T-helper 1 cell (primary cell): ENCODE data around the gene LILRB5.
"Not testable (repeated sequence)": the region's sequence is repeated elsewhere in the genome, so short reads cannot be mapped to it uniquely, and the experiment has no call there.

Experiments used
- DNase-seq, 5 donors: peaks; one replicate each; pipeline ENCODE4 v3.0.0-alpha.2; 2012 to 2020

Gene LILRB5

DNA sequence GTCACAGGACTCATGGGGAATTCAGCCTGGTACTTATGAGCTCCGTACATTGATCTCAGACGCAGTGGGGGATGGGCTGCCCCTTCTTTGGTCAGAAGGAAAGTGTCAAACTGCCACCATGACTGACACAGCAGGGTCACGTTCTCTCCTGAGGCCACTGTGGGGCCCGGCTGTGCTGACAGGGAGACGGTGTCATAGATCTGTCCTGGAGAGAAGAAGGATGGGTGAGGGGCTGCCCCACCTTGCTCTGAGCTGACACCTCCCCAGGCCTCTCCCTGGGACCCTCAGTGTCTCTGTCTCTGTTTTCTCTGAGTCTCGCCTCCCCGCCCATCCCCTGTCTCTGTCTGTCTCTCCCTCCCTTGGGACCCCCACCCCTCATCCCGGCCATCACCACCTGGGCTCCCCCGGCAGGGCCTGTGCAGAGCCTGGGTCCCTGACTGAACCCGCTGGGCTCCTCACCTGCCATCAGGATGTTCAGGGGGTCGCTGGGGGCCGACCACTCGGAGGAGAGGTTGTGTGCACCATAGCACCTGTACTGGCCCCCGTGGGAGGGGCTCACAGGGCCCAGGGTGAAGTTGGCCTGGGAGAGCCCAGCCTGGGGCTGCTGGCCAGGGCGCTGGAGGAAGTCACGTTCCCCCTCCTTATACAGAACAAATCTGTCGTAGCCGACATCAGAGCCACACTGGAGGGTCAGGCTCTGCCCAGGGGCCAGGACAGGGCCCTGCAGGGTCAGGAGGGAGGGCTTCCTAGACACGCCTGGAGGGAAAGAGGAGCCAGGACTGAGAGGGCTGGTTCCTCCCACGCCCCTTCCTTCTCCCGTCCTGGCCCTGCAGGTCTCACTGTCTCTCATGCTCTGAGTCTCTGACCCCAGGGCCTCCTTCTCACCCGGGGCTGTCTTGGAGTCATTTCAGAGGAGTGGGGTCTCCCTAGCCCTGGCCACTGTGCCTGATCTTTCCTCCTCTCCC is 16.4 kb downstream of the LILRB5 start:
- DNase-seq: not testable (repeated sequence)

- DNase-seq: not testable (repeated sequence)
These were observed 17.3 kb downstream of the LILRB5 start for GRCh38 chr19:54239491-54240371.

DNA sequence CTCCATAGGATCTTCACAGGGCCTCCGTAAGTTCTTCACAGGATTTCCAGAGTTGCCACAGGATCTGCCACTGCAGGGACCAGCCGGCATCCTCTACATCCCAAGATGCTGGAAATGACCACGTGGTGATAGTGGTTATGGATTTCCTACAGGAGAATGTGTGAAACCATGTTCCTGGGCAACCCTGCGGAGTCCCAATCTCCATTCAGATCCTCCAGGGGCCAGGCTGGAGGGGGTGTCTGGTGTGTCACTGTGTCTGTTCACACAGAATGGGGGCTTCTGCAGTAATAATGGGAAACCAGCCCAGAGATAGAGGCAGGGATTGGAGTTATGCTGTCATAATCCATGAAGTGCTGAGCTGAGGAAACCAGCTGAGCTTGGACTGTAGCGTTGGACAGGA is 23.1 kb downstream of the LILRB5 start:
- DNase-seq: no peak

DNA sequence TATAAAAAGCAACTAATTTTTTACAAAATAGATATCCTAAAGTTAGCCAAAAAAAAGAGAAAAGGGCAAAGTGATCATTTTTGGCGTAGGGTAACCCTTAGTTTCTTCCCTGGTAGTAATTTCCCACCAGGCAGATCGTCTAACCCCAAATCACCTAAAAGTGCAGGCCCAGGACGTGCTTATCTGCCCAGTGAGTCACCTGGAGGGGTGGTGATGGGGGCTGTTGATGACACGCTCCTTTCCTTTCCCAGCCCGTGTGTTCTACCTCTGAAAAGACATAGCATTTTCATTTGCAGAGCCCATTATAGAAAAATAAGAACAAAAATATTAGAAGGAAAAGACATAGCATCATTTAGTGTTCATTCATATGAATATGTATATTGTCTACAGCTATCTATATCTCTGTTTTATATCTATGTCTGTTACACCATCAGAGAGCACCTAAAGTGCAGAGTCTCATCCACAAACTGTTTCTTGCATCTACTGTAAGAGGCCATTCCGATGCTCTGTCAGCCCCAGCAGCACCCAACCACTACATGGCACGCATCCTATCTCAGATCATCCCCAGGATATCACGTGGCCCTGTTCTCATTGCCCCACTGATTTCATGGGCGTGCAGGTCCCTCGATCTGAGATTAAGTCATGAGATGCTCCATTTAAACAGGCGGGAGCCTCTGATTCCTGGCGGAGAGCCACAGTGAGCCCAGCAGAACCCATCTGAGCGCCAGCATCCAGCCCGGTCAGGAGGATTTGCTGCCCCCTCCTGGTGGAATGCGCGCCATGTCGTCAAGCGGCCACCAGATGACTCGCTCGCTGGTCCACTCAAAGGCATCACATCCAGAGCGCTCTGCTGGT is 25.8 kb downstream of the LILRB5 start:
- peak; percentile 61 to 82 (median 75) for DNase-seq

DNA sequence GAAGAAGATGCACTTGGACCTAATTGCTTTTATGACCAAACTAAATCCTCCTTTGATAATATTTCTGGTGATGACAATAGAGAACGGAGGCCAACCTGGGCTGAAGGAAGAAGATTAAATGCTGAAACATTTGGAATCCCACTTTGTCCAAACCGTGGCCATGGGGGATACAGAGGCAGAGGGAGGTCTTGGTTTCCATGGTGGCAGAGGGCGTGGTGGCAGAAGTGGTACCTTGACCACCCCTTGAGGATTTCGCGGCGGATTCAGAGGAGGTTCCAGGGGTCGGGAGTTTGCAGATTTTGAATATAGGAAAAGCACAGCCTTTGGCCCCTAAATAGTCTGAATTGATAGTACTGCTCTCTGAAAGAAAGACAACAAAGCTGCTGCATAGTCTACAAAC is 27.0 kb downstream of the LILRB5 start:
- no peak for DNase-seq

GRCh38 chr19:54229146-54229545 is 27.9 kb downstream of the LILRB5 start:
- DNase-seq: no peak

- not testable (repeated sequence) for DNase-seq
These were observed 32.5 kb downstream of the LILRB5 start for GRCh38 chr19:54224619-54225018.

DNA sequence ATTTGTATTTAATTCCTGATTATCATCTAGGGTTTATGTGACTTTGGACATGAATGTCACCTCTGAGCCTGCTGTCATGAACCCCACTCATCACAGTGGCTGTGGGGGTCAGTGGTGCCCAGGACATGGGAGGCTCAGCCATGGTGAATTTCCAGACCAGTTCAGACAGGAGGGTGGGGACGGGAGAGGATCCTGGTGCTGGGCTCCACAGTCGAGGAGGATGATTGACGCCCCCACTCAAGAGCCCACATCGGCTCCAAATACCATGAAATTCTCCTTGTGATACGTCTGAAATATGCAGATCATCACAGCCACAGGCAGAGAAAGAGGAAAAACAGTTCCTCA is 33.2 kb downstream of the LILRB5 start:
- not testable (repeated sequence) for DNase-seq

- DNase-seq: not testable (repeated sequence)
These were observed 33.7 kb downstream of the LILRB5 start for GRCh38 chr19:54223277-54223936.

DNA sequence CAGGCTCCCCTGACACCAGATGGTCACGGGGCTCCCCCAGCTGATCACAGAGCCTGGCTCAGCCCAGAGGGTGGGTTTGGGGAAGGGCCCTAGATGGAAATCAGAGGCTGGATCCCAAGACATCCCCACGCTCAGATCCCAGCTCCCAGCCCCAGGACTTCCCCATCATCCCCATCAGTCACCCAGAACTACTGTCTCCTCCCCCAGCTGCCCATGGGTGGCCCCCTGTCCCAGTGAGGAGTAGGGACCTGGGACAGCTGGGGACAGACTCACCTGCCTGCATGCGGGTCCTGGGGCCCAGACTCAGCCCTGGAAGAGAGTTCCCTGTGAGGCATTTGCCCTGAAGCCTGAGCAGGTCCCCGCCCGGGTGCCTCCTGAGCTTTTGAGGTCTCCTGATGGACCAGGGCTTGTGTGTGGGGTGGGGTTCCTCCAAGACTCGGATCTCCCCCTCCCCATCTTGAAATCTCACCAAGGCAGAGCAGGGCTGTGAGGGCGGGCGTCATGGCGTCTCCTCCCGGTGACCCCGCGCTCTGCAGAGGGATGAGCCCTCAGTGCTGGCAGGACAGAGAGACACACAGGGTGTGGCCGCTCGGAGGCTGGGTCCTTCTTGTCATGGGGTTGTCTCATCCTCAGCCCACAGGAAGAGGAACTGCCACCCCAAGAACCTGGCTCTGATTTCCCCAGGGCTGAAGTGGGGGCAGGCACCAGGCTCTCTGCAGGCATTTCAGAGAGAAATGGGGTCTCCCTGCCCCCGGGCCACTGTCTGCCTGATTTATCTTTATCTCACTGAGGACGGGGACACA is 34.4 kb downstream of the LILRB5 start, which contains the start of gene LILRB3:
TSS of gene LILRB3 (minus strand) at position 534 of the 803 bp plus-strand sequence. CDS start at position 503, 31 bp downstream.
- DNase-seq: not testable (repeated sequence)

DNA sequence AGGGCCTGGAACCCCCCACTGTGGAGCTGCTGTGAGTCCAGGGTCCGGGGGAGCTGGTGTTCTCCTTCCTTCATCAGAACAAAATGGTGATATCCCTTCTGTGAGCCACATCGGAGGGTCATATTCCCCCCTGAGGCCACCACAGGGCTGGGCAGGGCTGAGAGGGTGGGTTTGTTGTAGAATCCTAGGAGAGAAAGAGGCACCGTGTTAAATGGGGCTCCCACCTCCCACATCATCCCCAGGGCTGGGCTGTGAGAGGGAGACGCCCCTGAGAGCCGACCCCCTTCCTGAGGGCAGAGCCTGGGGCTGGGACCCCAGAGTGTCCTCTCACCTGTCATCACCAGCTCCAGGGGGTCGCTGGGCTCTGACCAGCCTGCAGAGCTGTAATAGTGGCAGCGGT is 35.1 kb downstream of the LILRB5 start:
- DNase-seq: not testable (repeated sequence)

DNA sequence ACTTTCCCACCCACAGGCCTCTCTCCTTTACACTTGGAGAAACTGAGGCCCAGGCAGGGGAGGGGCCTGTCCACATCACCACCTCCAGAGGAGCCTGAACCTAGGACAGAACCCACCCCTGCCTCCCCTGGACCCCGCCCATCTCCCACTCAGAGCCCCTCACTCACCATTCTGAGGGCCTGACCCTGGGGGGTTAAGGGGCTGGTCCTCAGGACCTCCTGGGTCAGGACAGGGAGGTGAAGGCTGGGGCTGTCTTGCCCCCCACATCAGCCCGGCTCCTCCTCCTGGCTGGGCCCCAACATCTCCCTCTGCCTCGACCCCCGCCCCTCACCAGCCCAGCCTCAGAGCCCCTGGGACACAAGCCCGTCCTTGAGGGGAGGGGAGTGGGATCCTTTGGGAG is 37.4 kb downstream of the LILRB5 start:
- not testable (repeated sequence) for DNase-seq

- DNase-seq: no peak
These were observed 38.0 kb downstream of the LILRB5 start for GRCh38 chr19:54218960-54219661.

DNA sequence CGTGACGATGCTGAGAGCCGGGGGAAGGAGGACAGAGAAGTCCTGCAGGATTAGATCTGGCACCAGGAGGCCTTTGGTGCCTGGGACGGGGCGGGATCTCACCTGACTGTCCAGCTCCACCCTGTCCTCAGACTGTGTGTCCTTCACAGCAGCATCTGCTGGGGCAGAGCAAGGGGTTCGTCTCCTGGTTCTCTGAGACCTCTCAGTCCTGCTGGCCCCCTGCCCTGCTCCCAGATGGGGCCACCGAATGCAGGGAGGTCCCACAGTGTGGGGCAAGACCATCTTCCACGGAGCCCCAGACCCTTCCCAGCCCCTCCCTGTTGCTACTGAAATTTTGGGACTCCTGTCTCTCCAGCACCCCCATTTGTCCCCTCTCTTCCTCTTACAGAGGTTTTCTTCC is 38.8 kb downstream of the LILRB5 start:
- DNase-seq: no peak

DNA sequence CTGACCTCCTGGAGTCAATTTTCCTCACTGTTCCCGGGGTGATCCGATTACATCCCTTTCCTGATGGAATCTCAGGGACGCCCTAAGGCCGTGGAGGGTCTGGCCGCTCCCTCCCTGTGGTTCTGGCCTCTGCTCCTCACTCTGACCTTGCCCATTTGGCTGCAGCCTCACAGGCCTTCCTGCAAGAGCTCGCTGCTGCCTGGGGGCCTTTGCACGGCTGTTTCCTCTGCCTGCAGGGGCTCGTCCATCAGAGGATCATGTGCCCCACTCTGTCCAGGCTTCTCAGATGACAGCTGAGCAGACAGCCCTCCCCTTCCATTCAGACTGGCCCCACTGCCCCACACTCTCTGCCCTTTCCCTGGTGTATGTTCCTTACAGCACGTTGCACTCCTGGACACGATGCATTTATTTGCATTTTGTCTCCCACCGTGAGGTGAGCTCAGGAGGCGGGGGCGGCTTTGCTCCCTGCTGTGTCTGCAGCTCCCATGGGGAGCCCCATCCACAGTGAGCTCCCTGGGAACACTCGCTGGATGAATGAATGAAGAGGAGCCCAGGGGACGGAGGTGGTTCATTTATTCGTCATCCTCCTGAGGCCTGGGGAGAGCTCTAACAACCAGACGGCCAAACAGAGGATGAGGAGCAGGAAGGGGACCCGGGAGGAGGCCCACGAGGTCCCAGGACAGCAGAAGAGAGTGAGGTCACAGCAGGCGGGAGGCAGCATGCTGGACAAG is 39.4 kb downstream of the LILRB5 start:
- DNase-seq: not testable (repeated sequence)

- no peak for DNase-seq
These were observed 40.2 kb downstream of the LILRB5 start for GRCh38 chr19:54216869-54217268.

- not testable (repeated sequence) for DNase-seq
These were observed 42.3 kb downstream of the LILRB5 start for GRCh38 chr19:54214734-54215133.

DNA sequence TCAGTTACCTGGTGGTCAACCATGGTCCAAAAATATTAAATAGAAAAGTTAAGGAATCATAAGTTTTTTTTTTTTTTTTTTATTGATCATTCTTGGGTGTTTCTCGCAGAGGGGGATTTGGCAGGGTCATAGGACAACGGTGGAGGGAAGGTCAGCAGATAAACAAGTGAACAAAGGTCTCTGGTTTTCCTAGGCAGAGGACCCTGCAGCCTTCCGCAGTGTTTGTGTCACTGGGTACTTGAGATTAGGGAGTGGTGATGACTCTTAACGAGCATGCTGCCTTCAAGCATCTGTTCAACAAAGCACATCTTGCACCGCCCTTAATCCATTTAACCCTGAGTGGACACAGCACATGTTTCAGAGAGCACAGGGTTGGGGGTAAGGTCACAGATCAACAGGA is 42.9 kb downstream of the LILRB5 start:
- not testable (repeated sequence) for DNase-seq

DNA sequence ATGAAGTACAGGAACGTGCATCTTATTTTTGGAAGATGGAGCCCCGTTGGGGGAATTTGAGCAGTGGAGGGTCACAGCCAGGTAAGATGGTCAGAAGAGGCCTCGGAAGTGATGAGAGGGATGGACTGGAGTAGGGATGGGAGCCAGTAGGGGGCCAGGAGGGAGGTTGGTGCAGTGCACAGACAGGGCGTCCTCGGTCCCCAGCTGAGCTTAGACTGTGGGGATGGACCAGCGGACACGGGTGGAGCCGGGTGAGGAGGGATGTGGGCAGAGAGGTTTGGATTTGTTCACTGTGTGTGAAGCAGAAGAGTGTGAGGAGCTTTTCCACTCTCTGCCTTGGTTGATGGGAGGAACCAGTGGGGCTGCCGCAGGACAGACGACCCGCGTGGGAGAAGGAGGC is 45.8 kb downstream of the LILRB5 start:
- DNase-seq: no peak
